Tongue (tissue), 3 donors: ENCODE data around the gene HACE1. TPM values are rescaled to one million over a fixed set of nuclear protein-coding genes. Genes with fewer than 3 reads are reported as not detected.

Experiments used
- DNase-seq: peaks from one replicate; pipeline ENCODE4 v3.0.0-alpha.2; 2015
- small RNA-seq: library from RNA; depleted of rRNA; stranded (forward); fragments of <200 nt; gene quantifications from one replicate; pipeline ENCODE3, GENCODE V24; 2014; ENCODE audit warnings: low replicate concordance
- total RNA-seq: library from RNA; depleted of rRNA; stranded (reverse); fragments of >200 nt; gene quantifications from one replicate; pipeline ENCODE4 v1.2.3, GENCODE V29; 2014

Gene HACE1
- total RNA-seq, 1 donor from 2014 or later: 28.8 TPM

- DNase-seq: no peak
These were observed 173.7 kb downstream of the HACE1 start for GRCh38 chr6:104685871-104686549.

GRCh38 chr6:104684911-104685415 is 174.8 kb downstream of the HACE1 start:
- no peak for DNase-seq

GRCh38 chr6:104683809-104684208 is 175.9 kb downstream of the HACE1 start:
- no peak for DNase-seq

- peak; percentile 35 for DNase-seq
These were observed 176.7 kb downstream of the HACE1 start for GRCh38 chr6:104682722-104683643.

GRCh38 chr6:104680539-104680938 is 179.2 kb downstream of the HACE1 start:
- DNase-seq: no peak

DNA sequence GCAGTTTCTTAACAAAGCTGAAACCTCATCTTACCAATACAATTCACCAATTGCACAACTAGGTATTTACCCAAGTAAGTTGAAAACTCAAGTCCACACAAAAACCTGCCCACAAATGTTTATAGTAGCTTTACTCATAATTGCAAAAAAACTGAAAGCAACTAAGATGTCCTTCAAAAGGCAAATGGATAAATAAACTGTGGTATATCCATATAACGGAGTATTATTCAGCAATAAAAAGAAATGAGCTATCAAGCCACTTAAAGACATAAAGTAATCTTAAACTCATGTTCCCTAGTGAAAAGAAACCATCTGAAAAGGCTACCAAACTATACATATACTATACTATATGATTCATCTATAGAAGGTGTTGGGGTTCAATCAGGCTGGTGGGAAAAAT is 179.7 kb downstream of the HACE1 start:
- DNase-seq: no peak

Small RNA genes within 50 kb of the gene (small RNA-seq; reads per million reads assigned to genes)
- gene RNU6-897P: not detected

Other genes with a start within 250 kb of the HACE1 start
- gene LIN28B, start 97.2 kb upstream of the HACE1 start, total RNA-seq: 0.21 TPM